Skin epidermis (tissue), 12 donors: ENCODE data around the gene KCNJ10.
A peak's percentile ranks its signal among the peaks of the same experiment; 100 is the strongest.

ENCODE experiments used
- H3K27ac ChIP-seq, 21 experiments: fragments of 200-600 bp; sonication (generic) in 11 of 21; one replicate each; pipeline ENCODE4 v1.5.0; 2020; ENCODE audit warnings: mild to moderate bottlenecking in 3 of 21, inconsistent platforms in 2 of 21, moderate library complexity in 2 of 21
- H3K4me3 ChIP-seq, 7 experiments: fragments of 200-600 bp; sonication (generic) in 2 of 7; one replicate each; pipeline ENCODE4 v1.5.0; 2020; ENCODE audit warnings: inconsistent platforms in 2 of 7, mild to moderate bottlenecking in 2 of 7, moderate library complexity in 1 of 7

The KCNJ10 gene

DNA sequence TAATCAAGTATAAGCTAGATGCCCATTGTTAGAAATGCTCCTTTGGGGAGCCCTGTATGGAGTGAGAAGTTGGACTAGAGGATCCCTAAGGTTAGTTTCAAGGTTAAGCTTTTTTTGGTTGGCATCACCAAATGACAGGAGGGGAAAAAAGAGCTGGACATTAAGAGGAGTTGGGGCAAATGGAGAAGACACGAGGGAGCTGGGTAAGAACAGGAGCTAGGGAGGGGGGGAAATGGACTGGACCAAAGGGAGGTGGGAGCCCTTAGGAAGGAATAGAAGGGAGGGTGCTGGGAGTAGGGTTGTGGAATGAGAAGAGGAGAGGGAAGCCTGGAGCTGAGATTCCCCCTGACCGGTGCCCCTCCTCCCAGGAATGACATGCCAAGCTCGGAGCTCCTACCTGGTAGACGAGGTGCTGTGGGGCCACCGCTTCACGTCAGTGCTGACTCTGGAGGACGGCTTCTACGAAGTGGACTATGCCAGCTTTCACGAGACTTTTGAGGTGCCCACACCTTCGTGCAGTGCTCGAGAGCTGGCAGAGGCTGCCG lies 17.2 kb upstream of the KCNJ10 start:
- H3K27ac ChIP-seq = no peak overlapping the region

DNA sequence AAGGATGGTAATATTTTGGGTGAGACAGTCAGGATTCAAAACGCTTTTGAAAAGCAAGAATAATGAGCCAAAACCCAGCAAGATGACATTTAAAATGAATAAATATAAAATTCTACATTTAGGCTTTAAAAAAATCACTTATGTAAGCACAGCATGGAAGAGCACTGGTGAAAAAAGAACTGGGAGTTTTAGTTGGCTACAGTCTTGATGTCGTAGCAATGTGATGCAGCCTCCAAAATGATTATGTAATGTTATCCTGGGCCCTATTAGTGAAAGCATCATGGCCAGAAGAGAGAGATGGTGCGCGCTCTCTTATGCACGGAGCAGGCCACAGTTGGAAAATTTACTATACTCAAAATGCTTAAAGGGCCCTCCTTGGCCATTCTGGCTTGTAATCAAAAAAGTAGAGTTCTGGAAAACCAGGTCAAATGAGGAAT lies 16.5 kb upstream of the KCNJ10 start:
- H3K27ac ChIP-seq = no peak overlapping the region
- no peak overlapping the region for H3K4me3 ChIP-seq

More for the DNA sequence above, 17.2 kb upstream of the KCNJ10 start:
- no peak overlapping the region for H3K4me3 ChIP-seq

DNA sequence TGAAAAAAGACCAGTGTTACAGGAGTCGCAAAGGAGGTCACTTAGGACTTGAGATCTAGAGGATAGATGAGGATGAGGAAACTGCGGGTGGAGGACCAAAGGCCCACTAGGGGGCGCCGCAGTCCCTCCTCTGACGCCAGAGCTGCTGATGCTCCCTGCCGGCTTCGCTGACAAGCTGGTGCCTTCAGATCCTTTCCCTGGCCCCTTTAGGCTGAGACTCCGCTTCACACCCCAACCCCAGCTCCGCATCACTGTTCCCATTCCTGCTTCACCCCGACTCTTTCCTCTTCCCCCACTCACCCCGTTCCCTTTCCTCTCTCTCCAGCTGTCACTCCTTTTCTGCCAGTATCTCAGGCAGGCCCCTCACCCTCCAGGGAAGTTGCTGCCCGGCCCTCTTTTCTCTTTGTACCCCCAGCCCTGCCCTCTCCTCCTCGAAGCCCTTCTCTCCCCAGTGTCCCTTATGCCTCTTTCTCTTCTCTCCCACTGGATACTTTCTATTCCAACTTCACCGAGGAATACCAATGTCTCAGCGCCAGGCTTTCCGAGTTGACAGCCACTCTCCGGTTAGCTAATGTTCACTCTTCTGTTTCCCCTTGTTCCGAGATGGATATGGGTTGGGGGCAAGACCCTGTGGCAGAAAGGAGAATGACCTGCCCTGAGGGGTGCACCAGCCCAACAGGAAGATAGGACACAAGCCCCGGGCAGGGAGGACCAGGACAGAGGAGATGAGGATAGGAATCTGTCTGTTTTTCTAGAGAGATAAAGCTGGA lies 15.9 kb upstream of the KCNJ10 start:
- H3K27ac ChIP-seq = peak overlapping the region in 1 of 21 experiments; percentile 10
- no peak overlapping the region for H3K4me3 ChIP-seq

DNA sequence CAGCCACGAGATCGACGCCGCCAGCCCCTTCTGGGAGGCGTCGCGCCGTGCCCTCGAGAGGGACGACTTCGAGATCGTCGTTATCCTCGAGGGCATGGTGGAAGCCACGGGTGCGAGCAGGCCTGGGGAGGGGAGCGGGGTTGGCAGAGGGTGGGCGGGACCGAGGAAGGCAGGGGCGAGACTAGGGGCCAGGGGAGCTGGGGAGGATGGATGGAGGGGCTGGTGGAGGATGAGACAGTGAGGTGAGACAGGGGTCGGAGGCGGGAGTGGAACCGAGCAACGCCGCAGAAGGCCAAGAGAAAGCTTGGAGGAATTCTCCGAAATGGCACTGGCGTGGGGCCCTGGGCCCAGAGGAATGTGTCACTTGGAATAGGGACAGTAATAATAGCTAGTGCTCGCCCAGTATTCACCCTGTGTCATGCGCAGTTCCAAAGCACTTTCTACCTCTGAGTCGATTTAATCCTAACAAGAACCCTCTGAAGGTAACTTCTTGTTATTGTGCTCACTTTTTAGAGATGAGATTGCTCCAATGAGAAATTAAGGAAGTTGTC lies 14.9 kb upstream of the KCNJ10 start:
- H3K4me3 ChIP-seq = no peak overlapping the region
- no peak overlapping the region for H3K27ac ChIP-seq

DNA sequence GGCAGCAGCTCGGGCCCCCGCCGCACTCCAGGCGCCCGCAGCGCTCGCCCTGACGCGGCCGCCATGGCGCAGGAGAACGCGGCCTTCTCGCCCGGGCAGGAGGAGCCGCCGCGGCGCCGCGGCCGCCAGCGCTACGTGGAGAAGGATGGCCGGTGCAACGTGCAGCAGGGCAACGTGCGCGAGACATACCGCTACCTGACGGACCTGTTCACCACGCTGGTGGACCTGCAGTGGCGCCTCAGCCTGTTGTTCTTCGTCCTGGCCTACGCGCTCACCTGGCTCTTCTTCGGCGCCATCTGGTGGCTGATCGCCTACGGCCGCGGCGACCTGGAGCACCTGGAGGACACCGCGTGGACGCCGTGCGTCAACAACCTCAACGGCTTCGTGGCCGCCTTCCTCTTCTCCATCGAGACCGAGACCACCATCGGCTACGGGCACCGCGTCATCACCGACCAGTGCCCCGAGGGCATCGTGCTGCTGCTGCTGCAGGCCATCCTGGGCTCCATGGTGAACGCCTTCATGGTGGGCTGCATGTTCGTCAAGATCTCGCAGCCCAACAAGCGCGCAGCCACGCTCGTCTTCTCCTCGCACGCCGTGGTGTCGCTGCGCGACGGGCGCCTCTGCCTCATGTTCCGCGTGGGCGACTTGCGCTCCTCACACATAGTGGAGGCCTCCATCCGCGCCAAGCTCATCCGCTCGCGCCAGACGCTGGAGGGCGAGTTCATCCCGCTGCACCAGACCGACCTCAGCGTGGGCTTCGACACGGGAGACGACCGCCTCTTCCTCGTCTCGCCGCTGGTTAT lies 14.2 kb upstream of the KCNJ10 start:
- Histone ChIP-seq H3K4me3 (peak overlapping the region in 4 of 7 experiments; percentile 9 to 36 (median 24)), H3K27ac (no peak overlapping the region)

DNA sequence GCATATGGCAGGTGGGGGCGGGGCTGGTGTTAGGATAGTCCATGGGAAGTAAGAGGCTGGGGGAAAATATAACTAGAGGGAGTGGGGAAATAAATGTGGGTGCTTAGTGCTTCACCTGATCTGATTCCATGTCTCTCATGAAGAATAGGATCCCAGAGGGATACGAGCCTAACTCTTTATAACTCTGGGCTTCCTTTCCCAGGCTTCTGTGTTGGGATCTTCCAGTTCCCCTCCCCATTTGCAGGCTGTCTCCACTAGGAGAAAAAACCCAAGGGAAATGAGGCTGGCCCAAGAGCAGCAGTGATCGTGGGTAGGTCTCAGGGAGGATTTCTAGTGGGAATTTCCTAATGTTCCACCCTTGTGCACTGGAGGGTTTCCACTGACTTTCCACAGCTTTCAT lies 13.0 kb upstream of the KCNJ10 start:
- no peak overlapping the region for H3K27ac ChIP-seq
- no peak overlapping the region for H3K4me3 ChIP-seq

DNA sequence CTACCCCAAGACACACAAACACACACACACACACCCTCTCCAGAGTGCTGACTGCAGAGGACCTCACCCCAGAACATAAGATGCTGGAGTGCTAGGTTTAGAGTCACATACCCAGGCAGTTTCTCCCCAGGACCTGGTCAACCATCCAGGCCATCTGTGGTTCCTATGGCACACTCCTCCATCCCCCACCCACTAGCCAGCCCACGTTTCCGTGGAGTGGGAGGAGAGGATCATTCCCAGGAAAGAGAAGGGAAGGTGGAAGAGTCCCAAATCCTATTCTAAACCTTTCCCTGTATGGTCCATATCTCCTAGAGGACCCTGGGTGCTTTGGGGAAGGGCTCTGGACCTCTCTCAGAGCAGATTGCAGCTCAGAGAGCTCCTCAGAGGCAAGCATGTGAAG lies 12.5 kb upstream of the KCNJ10 start:
- Histone ChIP-seq H3K27ac (no peak overlapping the region), H3K4me3 (no peak overlapping the region)

DNA sequence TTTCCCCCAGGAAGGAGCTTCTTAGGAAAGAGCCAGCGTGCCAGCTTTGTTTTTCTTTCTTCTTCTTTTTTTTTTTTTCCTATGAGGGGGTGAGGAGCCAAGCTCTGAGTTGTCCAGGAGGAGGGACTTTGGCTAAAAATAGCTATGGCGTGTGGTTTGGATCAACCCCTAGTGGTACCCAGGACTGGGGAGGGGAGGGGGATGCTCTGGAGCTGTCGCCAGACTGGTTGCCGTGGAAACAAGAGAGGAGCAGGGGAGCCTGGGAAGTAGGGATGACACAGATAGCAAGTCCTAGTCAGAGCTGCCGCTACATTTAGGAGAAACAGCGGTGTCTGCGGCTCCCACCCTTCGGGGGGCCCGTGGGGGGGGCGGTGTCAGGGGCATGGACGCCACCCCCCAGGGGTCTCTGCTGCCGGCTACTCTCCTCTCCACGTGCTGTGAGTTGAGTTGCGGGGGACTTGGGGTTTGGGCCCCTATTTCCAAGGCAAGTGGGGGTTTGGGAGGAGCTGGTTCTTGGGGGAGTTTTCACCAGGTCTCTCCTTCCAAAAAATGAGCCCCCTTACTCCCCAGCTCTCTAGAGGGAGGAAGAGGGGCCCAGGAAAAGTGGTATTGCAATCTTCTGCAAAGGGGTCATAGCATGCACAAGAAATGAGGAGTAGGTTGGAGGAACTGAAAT lies 11.4 kb upstream of the KCNJ10 start, which contains the start of gene KCNJ9:
Gene KCNJ9 (plus strand): TSS at position 278 of the 676 bp plus-strand sequence. CDS start 2,493 bp downstream, outside the sequence.
- Histone ChIP-seq H3K4me3 (no peak within 1 kb of the TSS), H3K27ac (no peak within 1 kb of the TSS)

DNA sequence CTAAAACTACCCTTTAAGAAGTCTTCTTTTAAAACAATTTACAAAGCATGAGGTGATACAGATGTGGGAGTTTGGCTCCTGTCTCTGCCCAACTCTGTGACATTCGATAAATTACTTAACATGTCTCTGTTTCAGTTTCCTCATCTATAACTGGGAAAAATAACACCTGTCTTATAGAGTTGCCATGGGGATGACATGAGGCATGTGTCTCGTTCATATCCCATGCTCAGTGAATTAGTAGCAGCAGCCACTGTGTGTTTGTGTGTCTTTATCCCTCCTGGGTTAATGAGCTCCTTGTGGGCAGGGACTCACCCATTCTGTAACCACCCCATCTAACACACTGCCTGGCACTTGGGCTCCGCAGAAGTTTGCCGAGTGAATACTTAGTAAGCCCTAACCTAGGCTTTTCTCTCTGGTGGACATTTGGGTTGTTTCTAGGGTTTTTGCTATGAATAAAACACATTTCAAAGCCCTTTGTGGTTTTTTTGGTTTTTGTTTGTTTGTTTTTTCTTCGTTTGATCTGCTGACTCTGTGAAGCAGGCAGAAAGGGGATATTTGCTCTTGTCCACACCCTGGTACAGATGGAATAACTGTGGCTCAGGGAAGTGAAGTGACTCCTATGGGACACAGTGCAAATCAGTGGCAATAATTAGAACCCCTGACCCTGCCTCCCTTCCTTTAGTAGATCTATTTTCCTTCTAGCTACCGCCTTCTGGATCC lies 10.6 kb upstream of the KCNJ10 start:
- Histone ChIP-seq H3K27ac (no peak overlapping the region), H3K4me3 (no peak overlapping the region)

DNA sequence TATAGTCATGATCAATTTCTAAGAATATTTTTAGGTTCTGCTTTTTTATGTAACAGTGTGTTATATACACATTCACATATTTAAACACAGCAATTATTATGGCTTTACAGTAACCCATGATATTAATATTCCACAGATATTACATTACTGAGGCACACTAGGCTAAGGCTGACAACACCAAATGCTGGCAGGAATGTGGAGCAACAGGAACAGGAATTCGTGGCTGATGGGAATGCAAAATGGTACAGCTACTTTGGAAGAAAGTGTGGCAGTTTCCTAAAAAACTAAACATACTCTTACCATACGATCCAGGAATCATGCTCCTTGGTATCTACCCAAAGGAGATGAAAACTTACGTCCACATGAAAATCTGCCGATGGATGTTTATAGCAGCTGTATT lies 9.5 kb upstream of the KCNJ10 start:
- H3K27ac ChIP-seq = no peak overlapping the region
- H3K4me3 ChIP-seq = no peak overlapping the region

DNA sequence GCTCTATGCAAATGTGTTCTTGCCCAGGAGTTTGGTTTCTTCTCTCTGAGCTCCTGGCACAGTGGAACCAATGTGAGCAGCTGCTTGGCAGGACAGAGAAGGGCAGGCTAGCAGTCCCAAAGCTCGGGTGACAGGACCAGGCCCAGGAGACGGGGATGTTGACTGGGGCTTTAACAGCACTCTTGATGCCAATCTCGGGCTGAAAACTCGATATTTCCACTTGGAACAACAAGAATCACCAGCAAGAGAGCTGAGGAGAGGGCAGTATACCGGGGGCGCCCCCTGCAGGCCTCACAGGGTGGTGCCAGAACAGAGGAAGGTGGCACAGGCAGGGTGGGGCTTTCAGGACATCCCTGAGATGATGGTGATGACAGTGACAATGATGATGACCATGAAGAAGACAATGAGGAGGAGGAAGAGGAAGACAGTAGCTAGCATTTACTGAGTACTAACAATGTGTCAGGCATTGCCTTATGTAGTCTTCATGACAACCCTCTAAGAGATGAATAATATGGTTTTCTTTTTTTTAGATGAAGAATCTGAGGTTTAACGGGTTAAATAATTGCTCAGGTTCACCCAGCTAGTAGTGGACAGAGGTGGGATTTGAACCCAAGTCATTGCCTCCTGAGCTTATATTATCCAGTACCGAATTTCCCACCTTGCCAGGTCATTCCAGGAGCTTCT lies 8.7 kb upstream of the KCNJ10 start:
- Histone ChIP-seq H3K4me3 (no peak overlapping the region), H3K27ac (no peak overlapping the region)

DNA sequence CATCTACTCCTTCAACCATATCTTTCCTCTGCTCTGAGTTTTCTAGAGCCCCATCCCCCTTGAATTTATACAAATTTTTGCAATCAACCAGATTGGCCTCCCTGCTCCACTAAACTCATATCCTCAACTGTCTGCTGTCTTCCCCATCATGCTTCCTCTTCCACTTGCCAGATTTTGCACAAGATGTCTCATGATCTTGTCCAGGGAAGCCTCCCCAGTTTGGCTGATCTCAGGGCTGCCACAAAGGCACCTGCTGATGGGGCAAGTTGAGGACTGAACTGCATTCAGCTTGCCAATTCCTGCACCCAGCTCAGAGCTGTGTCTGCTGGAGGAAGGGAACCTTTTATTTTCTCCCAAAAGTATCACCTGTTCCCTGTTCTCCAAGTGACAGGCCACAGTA lies 7.5 kb upstream of the KCNJ10 start:
- peak overlapping the region in 1 of 21 experiments; percentile 36 for H3K27ac ChIP-seq
- H3K4me3 ChIP-seq = no peak overlapping the region

DNA sequence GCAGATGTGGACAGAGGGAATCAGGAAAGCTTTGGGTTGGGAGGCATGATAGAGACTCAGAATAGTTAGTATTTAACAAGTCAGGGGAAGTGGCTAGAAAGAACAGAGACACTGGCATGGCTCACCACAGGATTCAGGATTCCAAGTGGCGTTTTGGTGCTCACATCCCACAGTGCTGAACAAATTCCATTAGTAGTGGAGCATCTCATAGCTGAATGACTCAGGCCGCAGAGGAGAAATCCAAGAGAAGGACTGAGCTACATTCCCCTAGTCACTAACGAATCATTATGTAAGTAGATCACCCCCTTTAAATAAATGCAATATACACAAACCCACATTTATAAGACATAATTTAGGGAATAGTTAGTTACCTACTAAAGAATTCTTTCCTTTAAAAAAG lies 6.3 kb upstream of the KCNJ10 start:
- peak overlapping the region in 2 of 21 experiments; percentile 9 to 65 for H3K27ac ChIP-seq

DNA sequence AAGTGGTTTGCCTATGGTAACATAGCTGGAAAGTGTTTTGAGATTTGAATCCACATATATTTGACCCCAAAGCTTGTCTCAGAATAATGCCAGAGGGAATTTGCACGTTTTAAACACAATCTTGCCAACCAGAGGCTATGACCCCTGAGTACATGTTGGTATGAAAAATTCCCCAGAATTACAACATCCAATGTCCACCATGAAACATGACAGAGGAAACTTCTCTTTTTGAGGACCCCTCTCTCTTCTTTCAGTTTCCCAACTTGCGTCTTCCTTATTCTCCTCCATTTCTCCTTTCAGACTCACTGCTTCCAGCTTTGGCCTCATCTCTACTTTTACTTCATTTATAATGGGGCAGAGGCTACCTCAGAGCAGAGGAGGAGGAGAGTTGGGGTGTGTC lies 5.9 kb upstream of the KCNJ10 start:
- Histone ChIP-seq H3K4me3 (no peak overlapping the region), H3K27ac (peak overlapping the region in 1 of 21 experiments; percentile 9)

More for the DNA sequence above, 6.3 kb upstream of the KCNJ10 start:
- no peak overlapping the region for H3K4me3 ChIP-seq

DNA sequence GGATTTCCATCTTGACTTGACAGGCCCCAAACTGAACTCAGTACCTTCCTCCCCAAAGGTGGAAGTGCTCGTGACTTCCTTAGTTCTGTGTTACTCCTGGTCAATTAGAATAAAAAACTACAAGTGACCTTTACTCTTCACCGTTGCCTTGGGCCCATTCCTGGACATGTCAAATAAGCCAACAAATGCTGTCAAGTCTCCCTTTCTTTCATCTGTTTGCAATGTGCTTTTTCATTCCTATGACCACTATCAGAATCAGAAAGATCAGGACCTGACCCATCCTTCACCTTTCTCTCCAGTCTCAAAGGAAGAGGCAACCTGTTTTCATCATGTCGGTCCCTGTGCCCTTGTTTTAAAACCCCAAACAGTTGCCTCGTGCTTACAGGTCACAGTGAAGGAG lies 4.9 kb upstream of the KCNJ10 start:
- Histone ChIP-seq H3K27ac (no peak overlapping the region), H3K4me3 (no peak overlapping the region)

DNA sequence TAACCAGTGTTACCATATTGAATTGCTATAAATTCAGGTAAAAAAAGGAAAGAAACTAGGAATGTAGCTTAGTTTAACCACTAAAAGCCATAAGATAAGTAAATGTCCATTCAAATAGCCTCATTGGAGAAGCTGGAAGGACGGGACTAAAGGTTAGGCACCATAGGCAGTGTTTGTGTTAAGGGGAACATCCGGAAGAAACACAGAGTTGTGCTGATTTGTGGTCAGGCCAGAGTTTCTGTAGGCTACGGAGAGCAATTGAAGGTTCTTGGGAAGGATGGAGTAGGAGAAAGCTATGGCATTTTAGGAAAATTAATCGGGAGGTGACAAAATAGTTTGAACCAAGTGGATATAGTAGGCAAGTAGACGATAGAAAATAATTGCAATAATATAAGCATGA lies 1.3 kb upstream of the KCNJ10 start:
- H3K4me3 ChIP-seq = no peak overlapping the region
- no peak overlapping the region for H3K27ac ChIP-seq

DNA sequence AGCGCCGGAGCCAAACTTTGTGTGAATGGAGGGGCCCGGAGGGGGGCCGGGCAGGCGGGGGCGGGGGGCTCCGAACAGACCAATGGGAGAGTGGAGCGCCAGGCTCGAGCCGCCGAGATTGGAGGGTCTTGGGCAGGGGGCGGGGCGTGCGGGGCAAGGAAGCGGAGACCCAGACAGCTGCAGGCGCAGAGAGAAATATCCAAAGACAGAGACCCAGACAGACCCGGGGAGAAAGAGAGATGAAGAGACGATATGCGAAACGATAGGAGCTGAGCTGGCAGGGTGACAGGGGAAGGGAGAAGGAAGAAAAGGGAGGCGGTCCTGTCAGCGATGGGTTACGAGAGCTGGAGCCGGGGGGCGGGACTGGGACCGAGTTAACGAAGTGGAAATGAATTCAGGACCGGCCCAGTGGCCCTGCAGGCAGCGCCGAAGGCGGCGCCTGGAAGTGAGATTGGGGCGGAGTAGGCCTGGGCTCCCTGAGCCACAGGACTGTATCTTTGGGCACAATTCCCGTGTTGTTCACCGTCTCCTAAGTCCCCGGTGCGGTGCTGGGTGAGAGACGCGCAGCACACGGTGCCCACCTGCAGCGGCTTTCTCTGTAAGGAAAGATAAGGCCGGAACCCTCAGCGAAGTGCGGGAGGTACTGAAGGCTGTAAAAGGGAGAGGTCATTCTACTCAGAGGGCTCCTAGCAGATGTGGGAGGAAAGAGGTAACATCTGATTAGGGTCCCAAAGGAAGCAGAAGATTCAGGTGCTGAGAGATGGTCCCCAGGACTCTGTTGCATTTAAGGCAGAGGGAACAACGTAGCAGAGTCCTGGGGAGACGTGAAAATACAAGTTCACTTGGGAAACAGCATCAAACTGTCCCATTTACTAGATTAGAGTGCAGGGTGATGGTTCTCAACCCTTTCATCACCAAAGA lies 543 bp upstream of the KCNJ10 start:
- Histone ChIP-seq H3K4me3 (peak overlapping the region; percentile 7 to 44 (median 29)), H3K27ac (no peak overlapping the region)

DNA sequence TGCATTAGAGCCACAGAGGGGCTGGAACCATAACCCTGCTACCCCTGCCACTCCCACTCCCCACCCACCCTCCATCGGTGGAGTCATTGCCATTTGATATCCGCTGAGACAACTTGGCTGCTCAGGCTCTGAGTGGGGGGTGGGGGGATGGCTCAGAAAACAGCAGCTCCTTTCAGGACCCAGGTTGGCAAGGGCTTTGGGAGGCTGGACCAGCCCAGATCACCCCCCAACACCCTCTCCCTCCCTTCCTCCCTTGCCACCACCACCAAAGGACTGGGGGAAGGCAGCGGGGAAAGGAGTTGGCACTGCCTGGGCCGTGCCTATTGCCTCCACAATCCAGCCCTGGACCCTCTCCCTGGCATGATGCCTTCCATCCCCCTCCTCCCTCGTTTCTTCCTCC lies 1.7 kb downstream of the KCNJ10 start:
- Histone ChIP-seq H3K4me3 (no peak overlapping the region), H3K27ac (no peak overlapping the region)
